ENCODE data around the gene WNT2B. TPM values are rescaled to one million over a fixed set of nuclear protein-coding genes. Genes with fewer than 3 reads are reported as not detected.

Gene WNT2B
- polyA plus RNA-seq, 1 of the 3 experiments (the other 2 are of a cell fraction), result 4.3 TPM

GRCh38 chr1:112517646-112518045, 8.9 kb downstream of the WNT2B start:
- H3K27me3 ChIP-seq (ENCODE audit: insufficient read depth), result no peaks in the 10 kb centered on the region
- no peaks in the 10 kb centered on the region for H3K9me3 ChIP-seq
- H3K4me3 ChIP-seq (ENCODE audit: low read depth in 2 of 2, low read length in 1 of 2), result no peak overlapping the region
- 100% methylated on average over 2 of the region's 2 CpGs for WGBS (ENCODE audit: low lambda C conversion rate)
- peaks cover 0 to 6% of the 10 kb centered on the region in 2 experiments; a peak in 2 of 4 replicates for H3K4me1 ChIP-seq (ENCODE audit: control insufficient read depth in 1 of 2, insufficient read depth in 2 of 2, low read depth in 1 of 2, low read length in 1 of 2)
- H3K4me2 ChIP-seq, result no peak overlapping the region
- ChIA-PET POLR2A (no interaction called here), CTCF (interaction anchor here (1.0 kb wide), 1 partner anchor 16 kb away, joined by 3 read pairs; no protein-coding TSS in a partner anchor)
- H2AFZ ChIP-seq (ENCODE audit: low read depth), result no peak overlapping the region
- H3K36me3 ChIP-seq (replicated peaks in 1 of 2; ENCODE audit: control insufficient read depth in 1 of 2, insufficient read depth in 2 of 2, low read length in 1 of 2), result no peaks in the 10 kb centered on the region
- H3K9me2 ChIP-seq, result no peaks in the 10 kb centered on the region
- no peak overlapping the region for H3K9ac ChIP-seq
- no peak overlapping the region for H3K27ac ChIP-seq (ENCODE audit: low read depth in 2 of 2, low read length in 1 of 2)
- H3F3A ChIP-seq (replicated peaks; ENCODE audit: insufficient read depth), result peaks cover 6% of the 10 kb centered on the region
- no peaks in the 10 kb centered on the region for H4K20me1 ChIP-seq (ENCODE audit: insufficient read depth)
- no peak for DNase-seq
- no peaks in the 10 kb centered on the region for H3K79me2 ChIP-seq (ENCODE audit: insufficient read depth)
- no peak for TF ChIP-seq PBX3 (IDR thresholded peaks at IDR 0.05)
- TF ChIP-seq SMC3 (IDR thresholded peaks at IDR 0.05; ENCODE audit: low read depth, low read length), result no peak
- no peak for TF ChIP-seq ZBTB33 (IDR thresholded peaks at IDR 0.05; ENCODE audit: borderline replicate concordance, low read depth)
- no peak for TF ChIP-seq CHD2 (IDR thresholded peaks at IDR 0.05; ENCODE audit: low read length, partially characterized antibody)
- TF ChIP-seq REST (IDR thresholded peaks at IDR 0.05; ENCODE audit: low read depth, low read length), result no peak
- no peak for TF ChIP-seq NRF1 (IDR thresholded peaks at IDR 0.05; ENCODE audit: low read depth, low read length)
- no peak for TF ChIP-seq USF2 (IDR thresholded peaks at IDR 0.05; ENCODE audit: borderline replicate concordance, low read depth, low read length)
- no peak for TF ChIP-seq USF1 (IDR thresholded peaks at IDR 0.05; ENCODE audit: borderline replicate concordance, low read depth)
- no peak for TF ChIP-seq POLR2AphosphoS5 (IDR thresholded peaks at IDR 0.05; ENCODE audit: low read depth, low read length)
- TF ChIP-seq YY1 (IDR thresholded peaks at IDR 0.05; ENCODE audit: low read depth), result no peak
- TF ChIP-seq TEAD4 (IDR thresholded peaks at IDR 0.05; ENCODE audit: borderline replicate concordance, insufficient read depth), result no peak
- no peak for TF ChIP-seq SIN3A (IDR thresholded peaks at IDR 0.05; ENCODE audit: borderline replicate concordance, low read depth, low read length)
- TF ChIP-seq GABPA (IDR thresholded peaks at IDR 0.05; ENCODE audit: low read depth), result no peak
- no peak for TF ChIP-seq IRF3 (IDR thresholded peaks at IDR 0.05; ENCODE audit: low read depth, low read length)
